ENCODE measurements around the gene STRIT1.

- TF ChIP-seq POLR2A (IDR thresholded peaks at IDR 0.05; ENCODE audit: low read length) (peak; percentile 31), GATA1 (IDR thresholded peaks at IDR 0.05; ENCODE audit: low read depth, low read length) (no peak)
Measured at GRCh38 chr3:155334914-155335723, 41.6 kb upstream of the STRIT1 start.

Data from erythroblast (primary cell).